RPMI7951 (cell line): ENCODE data around the gene WDR55. TPM values are rescaled to one million over a fixed set of nuclear protein-coding genes. Genes with fewer than 3 reads are reported as not detected.
"Not testable (repeated sequence)": the region's sequence is repeated elsewhere in the genome, so short reads cannot be mapped to it uniquely, and the experiment has no call there.

Experiments
- DNase-seq: peaks from one replicate; pipeline ENCODE4 v3.0.0-alpha.2; 2012; ENCODE audit warnings: low read depth
- total RNA-seq: library from RNA; depleted of rRNA; stranded (reverse); fragments of >200 nt; shearing (Covaris generic); gene quantifications from 2 replicates; pipeline ENCODE4 v1.2.3, GENCODE V29; 2014

The WDR55 gene
- total RNA-seq, 1 experiment from 2014 or later: 11.2 TPM

GRCh38 chr5:140647042-140647419, 17.7 kb upstream of the WDR55 start:
- no peak for DNase-seq

GRCh38 chr5:140658870-140659269, 5.8 kb upstream of the WDR55 start:
- no peak for DNase-seq

GRCh38 chr5:140660371-140660770, 4.3 kb upstream of the WDR55 start:
- not testable (repeated sequence) for DNase-seq

- DNase-seq: no peak
Observed at GRCh38 chr5:140664030-140664358, 710 bp upstream of the WDR55 start.

GRCh38 chr5:140671035-140671434, 6.3 kb downstream of the WDR55 start:
- not testable (repeated sequence) for DNase-seq

- DNase-seq: no peak
Observed at GRCh38 chr5:140671472-140672125, 6.9 kb downstream of the WDR55 start.

- DNase-seq: no peak
Observed at GRCh38 chr5:140672455-140673186, 7.9 kb downstream of the WDR55 start.

GRCh38 chr5:140673187-140673976, 8.7 kb downstream of the WDR55 start, which contains the start of gene DND1:
Gene DND1 (minus strand): TSS chr5:140673576. CDS start chr5:140673542, 34 bp downstream.
- no peak for DNase-seq

GRCh38 chr5:140674211-140674610, 9.5 kb downstream of the WDR55 start:
- no peak for DNase-seq

- no peak for DNase-seq
Observed at GRCh38 chr5:140674629-140675028, 9.9 kb downstream of the WDR55 start.

GRCh38 chr5:140677947-140678346, 13.2 kb downstream of the WDR55 start:
- no peak for DNase-seq

GRCh38 chr5:140678993-140679392, 14.3 kb downstream of the WDR55 start:
- DNase-seq: no peak

GRCh38 chr5:140690376-140690932, 25.8 kb downstream of the WDR55 start:
- peak; percentile 8 for DNase-seq

GRCh38 chr5:140690941-140691924, 26.5 kb downstream of the WDR55 start, which contains the start of the genes HARS1 and HARS2:
Gene HARS1 (minus strand): TSS chr5:140691370. CDS start chr5:140691304, 66 bp downstream.
Gene HARS2 (plus strand): TSS chr5:140691455. CDS start chr5:140691649, 194 bp downstream.
- peak; percentile 94 for DNase-seq

GRCh38 chr5:140694276-140694675, 29.6 kb downstream of the WDR55 start:
- no peak for DNase-seq

GRCh38 chr5:140696891-140697492, 32.3 kb downstream of the WDR55 start:
- DNase-seq: no peak

- peak; percentile 97 for DNase-seq
Observed at GRCh38 chr5:140700177-140701144, 35.8 kb downstream of the WDR55 start, which contains the start of gene ZMAT2. Gene ZMAT2 (plus strand): TSS chr5:140700447. CDS start chr5:140700461, 14 bp downstream.

GRCh38 chr5:140707812-140708211, 43.1 kb downstream of the WDR55 start:
- DNase-seq: no peak

- DNase-seq: not testable (repeated sequence)
Observed at GRCh38 chr5:140708787-140709186, 44.1 kb downstream of the WDR55 start.
